IPS DF 4.7 (cell line): ENCODE results near the gene SLC6A1.
A peak's percentile ranks its signal among the peaks of the same experiment; 100 is the strongest.
"Not testable (repeated sequence)": the region's sequence is repeated elsewhere in the genome, so short reads cannot be mapped to it uniquely, and the experiment has no call there.

ENCODE experiments used
- DNase-seq: peaks from one replicate; pipeline ENCODE4 v3.0.0-alpha.2; 2013; ENCODE audit warnings: low spot score; ENCODE audit errors: extremely low read depth

SLC6A1 gene

GRCh38 chr3:11057655-11058054 is 65.1 kb downstream of the SLC6A1 start:
- no peak for DNase-seq

GRCh38 chr3:11059090-11059798 is 66.7 kb downstream of the SLC6A1 start:
- DNase-seq, result peak; percentile 36

GRCh38 chr3:11059799-11060115 is 67.2 kb downstream of the SLC6A1 start:
- DNase-seq, result no peak

- no peak for DNase-seq
Measured at GRCh38 chr3:11060500-11061251, 68.1 kb downstream of the SLC6A1 start.

GRCh38 chr3:11061268-11061871 is 68.8 kb downstream of the SLC6A1 start:
- DNase-seq, result not testable (repeated sequence)

- DNase-seq, result no peak
Measured at GRCh38 chr3:11062704-11063103, 70.2 kb downstream of the SLC6A1 start.

GRCh38 chr3:11071096-11071755 is 78.7 kb downstream of the SLC6A1 start:
- no peak for DNase-seq

GRCh38 chr3:11072631-11073030 is 80.1 kb downstream of the SLC6A1 start:
- no peak for DNase-seq

GRCh38 chr3:11074011-11074410 is 81.5 kb downstream of the SLC6A1 start:
- DNase-seq, result no peak

- DNase-seq, result no peak
Measured at GRCh38 chr3:11074451-11074850, 81.9 kb downstream of the SLC6A1 start.

GRCh38 chr3:11075122-11075521 is 82.6 kb downstream of the SLC6A1 start:
- DNase-seq, result not testable (repeated sequence)

- no peak for DNase-seq
Measured at GRCh38 chr3:11076711-11077110, 84.2 kb downstream of the SLC6A1 start.

GRCh38 chr3:11077466-11077865 is 84.9 kb downstream of the SLC6A1 start:
- DNase-seq, result no peak

- no peak for DNase-seq
Measured at GRCh38 chr3:11078826-11079515, 86.4 kb downstream of the SLC6A1 start.

GRCh38 chr3:11080492-11080891 is 87.9 kb downstream of the SLC6A1 start:
- no peak for DNase-seq

GRCh38 chr3:11084098-11084497 is 91.5 kb downstream of the SLC6A1 start:
- no peak for DNase-seq

- no peak for DNase-seq
Measured at GRCh38 chr3:11084677-11085076, 92.1 kb downstream of the SLC6A1 start.

- no peak for DNase-seq
Measured at GRCh38 chr3:11085093-11085840, 92.7 kb downstream of the SLC6A1 start.

GRCh38 chr3:11086856-11087255 is 94.3 kb downstream of the SLC6A1 start:
- no peak for DNase-seq

GRCh38 chr3:11088066-11088465 is 95.5 kb downstream of the SLC6A1 start:
- no peak for DNase-seq

GRCh38 chr3:11088831-11089230 is 96.3 kb downstream of the SLC6A1 start:
- no peak for DNase-seq
